GM23338 (cell line): ENCODE results near the gene CDKL4. TPM values are rescaled to one million over a fixed set of nuclear protein-coding genes. Genes with fewer than 3 reads are reported as not detected.

Experiments
- ATAC-seq: fragments of 200-7000 bp; cut with Tn5 transposase; 3 replicates; pipeline ENCODE4 v1.9.1; 2020
- DNase-seq: peaks from one replicate; pipeline ENCODE4 v3.0.0-alpha.2; 2015; ENCODE audit warnings: low spot score
- H2AFZ ChIP-seq: fragments of 200-600 bp; sonication (generic); 2 replicates; pipeline ENCODE4 v1.8.0; 2016; ENCODE audit warnings: antibody characterized with exemption, mild to moderate bottlenecking, moderate library complexity
- H3F3A ChIP-seq: fragments of 200-600 bp; sonication (generic); replicated peaks from 2 replicates; pipeline ENCODE4 v1.8.0; 2017; ENCODE audit warnings: antibody characterized with exemption, mixed run types, low read depth
- H3K27ac ChIP-seq: fragments of 200-600 bp; sonication (generic); 2 replicates; pipeline ENCODE4 v1.6.1; 2016; ENCODE audit warnings: low read depth
- H3K27me3 ChIP-seq: fragments of 200-600 bp; sonication (generic); 2 replicates; pipeline ENCODE4 v1.8.0; 2016; ENCODE audit warnings: mild to moderate bottlenecking, mixed run types, moderate library complexity; ENCODE audit not compliant: insufficient read depth
- H3K36me3 ChIP-seq: fragments of 200-600 bp; sonication (generic); 2 replicates; pipeline ENCODE4 v1.8.0; 2016; ENCODE audit warnings: mild to moderate bottlenecking; ENCODE audit not compliant: insufficient read depth
- H3K4me1 ChIP-seq: fragments of 200-600 bp; sonication (generic); 2 replicates; pipeline ENCODE4 v1.8.0; 2016; ENCODE audit warnings: mild to moderate bottlenecking, moderate library complexity; ENCODE audit not compliant: insufficient read depth
- H3K4me2 ChIP-seq: fragments of 200-600 bp; sonication (generic); 2 replicates; pipeline ENCODE4 v1.7.1; 2017; ENCODE audit warnings: mixed run types
- H3K4me3 ChIP-seq: fragments of 200-600 bp; sonication (generic); 2 replicates; pipeline ENCODE4 v1.6.1; 2016; ENCODE audit warnings: mixed run types
- H3K79me2 ChIP-seq: fragments of 200-600 bp; sonication (generic); replicated peaks from 2 replicates; pipeline ENCODE4 v1.8.0; 2017; ENCODE audit warnings: mild to moderate bottlenecking; ENCODE audit not compliant: insufficient read depth
- H3K9me2 ChIP-seq: fragments of 200-600 bp; sonication (generic); 2 replicates; pipeline ENCODE4 v1.8.0; 2017; ENCODE audit not compliant: insufficient read depth
- H4K20me1 ChIP-seq: fragments of 200-600 bp; sonication (generic); replicated peaks from 2 replicates; pipeline ENCODE4 v1.8.0; 2017; ENCODE audit warnings: mild to moderate bottlenecking; ENCODE audit not compliant: insufficient read depth
- H3K27ac Mint-ChIP-seq: 2 replicates; pipeline ENCODE4 v1.8.0; 2020; ENCODE audit warnings: inconsistent platforms, mild to moderate bottlenecking, moderate library complexity, mixed read lengths
- H3K27me3 Mint-ChIP-seq: 3 replicates; pipeline ENCODE4 v1.8.0; 2022; ENCODE audit warnings: low read depth, mild to moderate bottlenecking, moderate library complexity, mixed read lengths, inconsistent platforms; ENCODE audit not compliant: insufficient read depth, poor library complexity
- H3K36me3 Mint-ChIP-seq: 3 replicates; pipeline ENCODE4 v1.8.0; 2021; ENCODE audit warnings: low read depth, mild to moderate bottlenecking, inconsistent platforms, moderate library complexity, mixed read lengths
- H3K4me1 Mint-ChIP-seq: 3 replicates; pipeline ENCODE4 v1.8.0; 2020; ENCODE audit warnings: mild to moderate bottlenecking, inconsistent platforms, mixed read lengths
- H3K4me3 Mint-ChIP-seq: 3 replicates; pipeline ENCODE4 v1.8.0; 2021; ENCODE audit warnings: moderate library complexity, mild to moderate bottlenecking, inconsistent platforms, mixed read lengths
- H3K9me3 Mint-ChIP-seq: 3 replicates; pipeline ENCODE4 v1.8.0; 2020; ENCODE audit warnings: moderate library complexity, mild to moderate bottlenecking, inconsistent platforms, mixed read lengths
- CREB1 ChIP-seq: fragments of 250-450 bp; sonication (Bioruptor Pico); IDR thresholded peaks from 2 replicates; pipeline ENCODE4 v1.5.0; 2020; ENCODE audit warnings: low read depth, mild to moderate bottlenecking, moderate library complexity
- EZH2 ChIP-seq: fragments of 200-600 bp; sonication (generic); IDR thresholded peaks from one replicate; pipeline ENCODE4 v1.8.0; 2017; ENCODE audit warnings: antibody characterized with exemption, mild to moderate bottlenecking, low read depth; ENCODE audit not compliant: unreplicated experiment
- EZH2phosphoT487 ChIP-seq: fragments of 200-600 bp; sonication (generic); IDR thresholded peaks from one replicate; pipeline ENCODE4 v1.8.1; 2018; ENCODE audit warnings: antibody characterized with exemption; ENCODE audit not compliant: unreplicated experiment
- NANOG ChIP-seq: IDR thresholded peaks from 2 replicates; pipeline ENCODE4 v1.6.1; 2016; ENCODE audit warnings: antibody characterized with exemption, borderline replicate concordance
- POLR2AphosphoS5 ChIP-seq: IDR thresholded peaks from 2 replicates; pipeline ENCODE4 v1.6.1; 2016; ENCODE audit warnings: antibody characterized with exemption, low read depth
- REST ChIP-seq: IDR thresholded peaks from one replicate; pipeline ENCODE4 v1.6.1; 2018; ENCODE audit warnings: antibody characterized with exemption; ENCODE audit not compliant: unreplicated experiment
- ZNF462 ChIP-seq: fragments of 250-450 bp; sonication (Bioruptor Pico); IDR thresholded peaks from 2 replicates; pipeline ENCODE4 v1.5.0; 2020; ENCODE audit warnings: mild to moderate bottlenecking, moderate library complexity
- polyA plus RNA-seq: library from polyadenylated mRNA; unstranded; fragments of >200 nt; fragmentation: Nextera tagmentation; extraction: Ambion mirVana; gene quantifications from 2 replicates; pipeline ENCODE4 v1.2.1, GENCODE V29; 2016
- total RNA-seq: library from RNA; depleted of rRNA; stranded (reverse); fragments of >200 nt; shearing (Covaris generic); gene quantifications from 2 replicates; pipeline ENCODE4 v1.2.3, GENCODE V29; 2014

Gene CDKL4
- total and polyA plus RNA-seq, 2 experiments from 2014 or later: 0.24 TPM; not detected in 1

- H3K27me3 Mint-ChIP-seq: no peaks in the 10 kb centered on the region
- H3K9me2 ChIP-seq: no peaks in the 10 kb centered on the region
- H3K4me1 ChIP-seq: no peaks in the 10 kb centered on the region
- peaks cover 21% of the 10 kb centered on the region for H3K36me3 Mint-ChIP-seq
- no peak overlapping the region for H2AFZ ChIP-seq
- TF ChIP-seq POLR2AphosphoS5 (no peak), CREB1 (CRISPR knock-in tag) (no peak), EZH2 (no peak), EZH2phosphoT487 (no peak)
- peaks cover 37% of the 10 kb centered on the region for H3K36me3 ChIP-seq
- H3K79me2 ChIP-seq: no peaks in the 10 kb centered on the region
- no peak overlapping the region for H3K27ac ChIP-seq
- ATAC-seq (peak; percentile 75), DNase-seq (peak; percentile 81)
- H3K4me3 Mint-ChIP-seq: no peak overlapping the region
- no peaks in the 10 kb centered on the region for H3F3A ChIP-seq
- no peak overlapping the region for H3K4me2 ChIP-seq
- no peak overlapping the region for H3K27ac Mint-ChIP-seq
- H3K27me3 ChIP-seq: no peaks in the 10 kb centered on the region
- H3K4me1 Mint-ChIP-seq: peaks cover 6% of the 10 kb centered on the region; the same call in 2 of the 3 replicates
- 0 out of 2 replicates have a peak, but pooled peaks cover 7% of the 10 kb centered on the region for H4K20me1 ChIP-seq
- no peak overlapping the region for H3K4me3 ChIP-seq
- no peaks in the 10 kb centered on the region; the same call in 2 of the 3 replicates for H3K9me3 Mint-ChIP-seq
Measured at GRCh38 chr2:39281391-39281790, 37.6 kb upstream of the CDKL4 start.

- Mint-ChIP-seq H3K27ac (no peak overlapping the region), H3K4me3 (no peak overlapping the region), H3K4me1 (no peaks in the 10 kb centered on the region), H3K27me3 (no peaks in the 10 kb centered on the region), H3K9me3 (no peaks in the 10 kb centered on the region; the same call in 2 of the 3 replicates), H3K36me3 (peaks cover 39% of the 10 kb centered on the region)
- no peaks in the 10 kb centered on the region for H3K9me2 ChIP-seq
- H3K79me2 ChIP-seq: no peaks in the 10 kb centered on the region
- H3F3A ChIP-seq: no peaks in the 10 kb centered on the region
- no peak for DNase-seq
- no peak overlapping the region for H3K4me3 ChIP-seq
- H4K20me1 ChIP-seq: no peaks in the 10 kb centered on the region
- H2AFZ ChIP-seq: no peak overlapping the region
- no peak overlapping the region for H3K27ac ChIP-seq
- H3K4me2 ChIP-seq: no peak overlapping the region
- TF ChIP-seq NANOG: no peak
- no peak for TF ChIP-seq REST
- TF ChIP-seq ZNF462 (CRISPR knock-in tag): no peak
- no peaks in the 10 kb centered on the region for H3K4me1 ChIP-seq
- ATAC-seq: no peak
- H3K36me3 ChIP-seq: peaks cover 51% of the 10 kb centered on the region; the same call in 1 of the 2 replicates
- no peaks in the 10 kb centered on the region for H3K27me3 ChIP-seq
Measured at GRCh38 chr2:39275016-39275415, 31.2 kb upstream of the CDKL4 start.
